Measurements from ENCODE around the gene PRTG. TPM values are rescaled to one million over a fixed set of nuclear protein-coding genes. Genes with fewer than 3 reads are reported as not detected.
A peak's percentile ranks its signal among the peaks of the same experiment; 100 is the strongest.
"Not testable (repeated sequence)": the region's sequence is repeated elsewhere in the genome, so short reads cannot be mapped to it uniquely, and the experiment has no call there.

Gene PRTG
- total RNA-seq, 1 experiment from 2014 or later = 2.8 TPM

DNA sequence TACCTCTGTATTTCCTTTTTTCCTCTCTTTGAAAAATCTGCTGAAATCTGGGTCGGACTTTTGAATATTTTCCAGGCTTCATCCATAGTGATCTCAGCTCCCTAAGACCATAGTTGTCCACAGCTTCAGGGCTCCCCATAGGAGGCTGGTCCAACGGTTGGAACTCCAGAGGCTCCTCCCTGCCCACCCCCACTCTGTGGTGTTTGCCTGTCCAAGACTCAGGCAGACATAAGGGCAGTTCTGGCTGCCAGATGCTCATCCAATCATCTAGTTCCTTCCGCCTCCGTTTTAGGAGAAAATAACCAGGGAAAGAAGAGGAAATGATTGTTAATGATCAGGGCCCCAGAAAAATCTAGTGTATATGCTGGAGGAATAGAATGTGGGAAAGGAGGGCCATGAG is 27.9 kb upstream of the PRTG start:
- Histone ChIP-seq H3K4me3 (no peak overlapping the region), H3K4me1 (replicated peaks) (no peaks in the 10 kb centered on the region), H3K27ac (no peak overlapping the region), H3K9me3 (replicated peaks) (no peaks in the 10 kb centered on the region), H3K36me3 (no peaks in the 10 kb centered on the region), H3K27me3 (replicated peaks) (no peaks in the 10 kb centered on the region)
- no peak for DNase-seq (ENCODE audit: low read depth in 1 of 2, low spot score in 2 of 2)

GRCh38 chr15:55770261-55770660 is 27.3 kb upstream of the PRTG start:
- Histone ChIP-seq H3K9me3 (replicated peaks) (no peaks in the 10 kb centered on the region), H3K27ac (no peak overlapping the region), H3K4me1 (replicated peaks) (no peaks in the 10 kb centered on the region), H3K4me3 (no peak overlapping the region), H3K36me3 (no peaks in the 10 kb centered on the region), H3K27me3 (replicated peaks) (no peaks in the 10 kb centered on the region)
- no peak for DNase-seq (ENCODE audit: low read depth in 1 of 2, low spot score in 2 of 2)

- no peak for DNase-seq (ENCODE audit: low read depth in 1 of 2, low spot score in 2 of 2)
- H3K4me3 ChIP-seq = no peak overlapping the region
- H3K27me3 ChIP-seq (replicated peaks) = no peaks in the 10 kb centered on the region
- H3K9me3 ChIP-seq (replicated peaks) = no peaks in the 10 kb centered on the region
- H3K36me3 ChIP-seq = no peaks in the 10 kb centered on the region
- no peak overlapping the region for H3K27ac ChIP-seq
- no peaks in the 10 kb centered on the region for H3K4me1 ChIP-seq (replicated peaks)
These were observed 25.8 kb upstream of the PRTG start for GRCh38 chr15:55768670-55769185.

DNA sequence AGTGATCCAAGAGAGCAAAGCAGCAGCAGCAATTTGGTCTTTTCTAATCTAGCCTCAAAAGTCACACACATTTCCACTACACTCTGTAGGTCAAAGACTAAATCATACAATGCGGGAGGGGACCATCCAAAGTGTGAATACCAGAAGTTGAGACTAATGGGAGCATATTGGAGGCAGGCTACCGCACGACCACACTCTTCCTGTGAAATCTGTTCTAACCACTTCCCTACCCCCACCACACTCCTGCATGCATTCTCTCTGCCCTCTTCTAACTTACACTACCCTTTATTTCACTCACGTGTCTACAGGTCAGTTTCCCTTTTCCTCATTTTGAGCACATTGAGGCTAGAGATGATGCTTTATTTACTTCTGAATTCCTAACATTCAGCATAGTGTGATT is 23.7 kb upstream of the PRTG start:
- Histone ChIP-seq H3K4me3 (no peak overlapping the region), H3K36me3 (no peaks in the 10 kb centered on the region), H3K9me3 (replicated peaks) (no peaks in the 10 kb centered on the region), H3K27ac (no peak overlapping the region), H3K4me1 (replicated peaks) (no peaks in the 10 kb centered on the region), H3K27me3 (replicated peaks) (no peaks in the 10 kb centered on the region)
- no peak for DNase-seq (ENCODE audit: low read depth in 1 of 2, low spot score in 2 of 2)

GRCh38 chr15:55764398-55764797 is 21.4 kb upstream of the PRTG start:
- H3K9me3 ChIP-seq (replicated peaks) = no peaks in the 10 kb centered on the region
- no peaks in the 10 kb centered on the region for H3K27me3 ChIP-seq (replicated peaks)
- DNase-seq (ENCODE audit: low read depth in 1 of 2, low spot score in 2 of 2) = no peak
- no peak overlapping the region for H3K4me3 ChIP-seq
- no peaks in the 10 kb centered on the region for H3K36me3 ChIP-seq
- no peak overlapping the region for H3K27ac ChIP-seq
- H3K4me1 ChIP-seq (replicated peaks) = no peaks in the 10 kb centered on the region

DNA sequence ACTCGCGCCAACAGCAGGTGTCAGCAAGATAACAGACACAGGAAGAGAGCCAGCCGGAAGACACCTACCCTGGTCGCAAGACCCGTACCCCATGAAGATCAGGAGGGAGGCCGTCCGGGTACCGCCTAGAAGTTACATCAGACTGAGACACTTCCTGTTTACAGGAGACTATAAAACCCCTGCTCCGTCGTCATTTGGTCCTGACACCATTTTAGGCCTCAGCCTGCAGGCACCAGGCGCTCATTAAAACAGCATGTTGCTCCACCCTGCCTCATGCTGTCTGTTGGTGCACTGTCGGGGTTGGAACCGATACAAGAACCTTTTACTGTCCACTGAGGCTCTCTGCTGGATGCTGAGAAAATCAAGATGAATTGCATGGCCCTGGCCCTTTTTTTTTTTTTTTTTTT is 15.6 kb upstream of the PRTG start:
- Histone ChIP-seq H3K27me3 (replicated peaks) (no peaks in the 10 kb centered on the region), H3K36me3 (no peaks in the 10 kb centered on the region), H3K9me3 (replicated peaks) (no peaks in the 10 kb centered on the region; the same call in 1 of the 2 replicates), H3K4me1 (replicated peaks) (no peaks in the 10 kb centered on the region), H3K4me3 (no peak overlapping the region), H3K27ac (no peak overlapping the region)
- DNase-seq (ENCODE audit: low read depth in 1 of 2, low spot score in 2 of 2) = no peak

DNA sequence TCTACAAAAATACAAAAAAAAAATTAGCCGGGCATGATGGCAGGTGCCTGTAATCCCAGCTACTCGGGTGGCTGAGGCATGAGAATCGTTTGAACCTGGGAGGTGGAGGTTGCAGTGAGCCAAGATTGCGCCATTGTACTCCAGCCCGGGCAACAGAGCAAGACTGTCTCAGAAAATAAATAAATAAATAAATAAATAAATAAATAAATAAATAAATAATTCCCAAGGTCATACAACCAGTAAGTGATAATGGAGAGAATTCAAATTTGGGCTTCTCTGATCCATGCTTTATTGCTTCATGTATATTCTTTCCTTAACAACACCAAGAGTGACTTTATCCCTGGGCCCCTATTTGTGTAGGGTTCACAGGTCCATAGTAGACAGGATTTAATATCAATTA is 10.5 kb upstream of the PRTG start:
- not testable (repeated sequence) for H3K27ac ChIP-seq; H3K4me3 ChIP-seq; H3K27me3 ChIP-seq (replicated peaks); H3K36me3 ChIP-seq; H3K9me3 ChIP-seq (replicated peaks); H3K4me1 ChIP-seq (replicated peaks); DNase-seq (ENCODE audit: low read depth in 1 of 2, low spot score in 2 of 2)

- H3K27me3 ChIP-seq (replicated peaks) = no peaks in the 10 kb centered on the region
These were observed 7.8 kb upstream of the PRTG start for GRCh38 chr15:55750706-55751105.

GRCh38 chr15:55743729-55744655 is 1.0 kb upstream of the PRTG start:
- no peak for DNase-seq (ENCODE audit: low read depth in 1 of 2, low spot score in 2 of 2)
- no peaks in the 10 kb centered on the region for H3K9me3 ChIP-seq (replicated peaks)
- H3K27ac ChIP-seq = no peak overlapping the region
- peak overlapping the region; percentile 74; the same call in 1 of the 2 replicates for H3K4me3 ChIP-seq
- H3K36me3 ChIP-seq = no peaks in the 10 kb centered on the region
- H3K27me3 ChIP-seq (replicated peaks) = no peaks in the 10 kb centered on the region
- H3K4me1 ChIP-seq (replicated peaks) = peaks cover 6% of the 10 kb centered on the region; the same call in 1 of the 2 replicates

More at GRCh38 chr15:55750706-55751105, 7.8 kb upstream of the PRTG start:
- no peak for DNase-seq (ENCODE audit: low read depth in 1 of 2, low spot score in 2 of 2)
- Histone ChIP-seq H3K9me3 (replicated peaks) (no peaks in the 10 kb centered on the region; the same call in 1 of the 2 replicates), H3K36me3 (no peaks in the 10 kb centered on the region), H3K4me3 (no peak overlapping the region), H3K4me1 (replicated peaks) (no peaks in the 10 kb centered on the region), H3K27ac (no peak overlapping the region)

DNA sequence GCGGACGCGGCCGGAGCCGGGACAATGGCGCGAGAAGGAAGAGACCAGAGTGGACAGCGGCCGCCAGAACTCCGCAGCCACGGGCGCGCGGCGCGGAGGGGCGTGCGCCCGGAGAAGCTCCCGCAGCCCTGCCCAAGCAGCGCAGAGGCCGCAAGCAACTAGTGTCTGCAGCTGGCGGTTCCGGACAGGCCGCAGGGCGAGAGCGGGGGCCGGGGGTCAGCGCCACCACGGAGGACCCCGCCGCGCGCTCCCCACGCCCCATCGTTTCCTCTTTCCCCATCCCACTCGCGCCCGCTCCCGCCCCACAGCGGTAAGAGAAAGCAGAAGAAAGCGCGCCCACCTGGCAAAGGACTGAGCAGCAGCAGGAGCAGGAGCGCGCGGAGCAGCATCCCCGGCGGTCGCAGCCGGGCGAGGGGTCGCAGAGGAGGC is 440 bp downstream of the PRTG start:
- Histone ChIP-seq H3K27ac (no peak overlapping the region), H3K4me3 (peak overlapping the region; percentile 74), H3K36me3 (no peaks in the 10 kb centered on the region), H3K9me3 (replicated peaks) (no peaks in the 10 kb centered on the region), H3K27me3 (replicated peaks) (no peaks in the 10 kb centered on the region), H3K4me1 (replicated peaks) (peaks cover 7% of the 10 kb centered on the region; the same call in 1 of the 2 replicates)
- peak; percentile 47 to 66 for DNase-seq (ENCODE audit: low read depth in 1 of 2, low spot score in 2 of 2)

- DNase-seq (ENCODE audit: low read depth in 1 of 2, low spot score in 2 of 2) = no peak
- Histone ChIP-seq H3K9me3 (replicated peaks) (no peaks in the 10 kb centered on the region), H3K4me1 (replicated peaks) (peaks cover 11% of the 10 kb centered on the region; the same call in 1 of the 2 replicates), H3K27me3 (replicated peaks) (no peaks in the 10 kb centered on the region), H3K27ac (no peak overlapping the region), H3K36me3 (no peaks in the 10 kb centered on the region), H3K4me3 (peak overlapping the region; percentile 74)
These were observed 987 bp downstream of the PRTG start for GRCh38 chr15:55741833-55742497.

DNA sequence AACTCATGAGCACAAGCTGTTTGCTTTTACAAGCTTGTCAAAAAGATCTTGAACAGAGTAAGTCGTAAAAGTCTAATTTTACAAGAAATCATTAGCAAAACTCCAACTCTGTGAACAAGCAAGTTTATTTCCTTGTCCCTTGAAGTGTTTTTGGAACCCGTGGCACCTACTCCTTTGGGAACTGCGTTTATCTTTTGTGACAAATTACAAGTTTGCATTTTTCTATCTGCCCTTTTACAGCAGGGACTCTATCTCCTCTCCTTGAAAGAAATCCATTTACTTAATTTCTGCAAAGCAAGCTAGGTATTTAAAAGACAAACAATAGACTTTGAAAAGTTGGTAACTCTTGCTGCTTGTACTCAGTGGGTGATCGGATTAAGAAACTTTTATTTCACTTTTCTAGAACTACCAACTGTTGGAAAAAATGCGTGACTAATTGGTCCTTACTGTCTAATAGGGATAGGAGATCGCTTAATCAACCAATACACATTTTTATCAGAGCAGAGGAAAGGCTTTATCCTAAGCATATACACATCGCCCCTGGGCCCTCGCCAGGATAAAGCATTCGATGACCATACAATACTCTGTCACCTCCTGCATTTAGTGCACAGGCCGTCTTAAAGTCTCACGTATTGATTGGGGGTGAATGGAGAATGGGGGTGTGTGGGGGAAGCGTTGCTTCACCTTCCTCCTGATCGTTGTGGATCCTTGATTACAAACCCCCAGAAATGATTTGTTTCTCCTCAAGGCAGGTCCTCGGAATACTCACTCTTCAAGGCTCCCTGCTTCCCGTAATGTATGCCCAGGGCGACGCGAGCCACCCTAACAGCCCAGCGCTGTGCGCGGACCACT is 1.7 kb downstream of the PRTG start:
- Histone ChIP-seq H3K4me3 (peak overlapping the region; percentile 74; the same call in 1 of the 2 replicates), H3K36me3 (no peaks in the 10 kb centered on the region), H3K27ac (no peak overlapping the region), H3K27me3 (replicated peaks) (no peaks in the 10 kb centered on the region), H3K4me1 (replicated peaks) (peaks cover 11% of the 10 kb centered on the region; the same call in 1 of the 2 replicates), H3K9me3 (replicated peaks) (no peaks in the 10 kb centered on the region)
- DNase-seq (ENCODE audit: low read depth in 1 of 2, low spot score in 2 of 2) = no peak

DNA sequence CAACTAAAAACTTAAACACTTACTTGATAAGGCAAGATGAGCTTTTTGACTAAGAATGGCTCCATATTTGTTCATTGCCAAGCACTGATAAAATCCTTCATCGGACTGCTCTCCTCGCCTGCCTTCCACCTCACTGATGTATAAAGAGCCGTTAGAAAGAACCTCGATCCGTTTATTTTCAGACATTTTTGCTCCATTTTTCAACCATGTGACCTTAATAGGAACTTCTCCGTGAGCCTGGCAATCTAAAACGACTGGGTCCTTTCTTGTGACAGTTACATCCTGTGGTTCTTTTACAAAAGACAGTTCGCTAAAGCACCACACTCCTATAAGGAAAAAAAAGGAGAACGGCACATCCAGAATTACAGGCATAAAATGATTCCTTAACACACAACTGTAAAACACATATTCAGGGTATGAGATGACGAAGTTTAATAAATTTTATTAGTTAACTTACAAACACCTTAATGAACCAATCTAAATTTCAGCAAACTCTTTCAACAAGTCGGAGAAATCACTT is 2.5 kb downstream of the PRTG start:
- DNase-seq (ENCODE audit: low read depth in 1 of 2, low spot score in 2 of 2) = no peak
- Histone ChIP-seq H3K36me3 (no peaks in the 10 kb centered on the region), H3K9me3 (replicated peaks) (no peaks in the 10 kb centered on the region), H3K27ac (no peak overlapping the region), H3K4me1 (replicated peaks) (peaks cover 11% of the 10 kb centered on the region; the same call in 1 of the 2 replicates), H3K4me3 (no peak overlapping the region), H3K27me3 (replicated peaks) (no peaks in the 10 kb centered on the region)

Measured in SJSA1 (cell line).